ENCODE results near the gene LEMD3.

- no peak for TF ChIP-seq CTCF (IDR thresholded peaks at IDR 0.05; ENCODE audit: borderline replicate concordance, extremely low read depth, low read length, poor library complexity, severe bottlenecking)
- no peak for TF ChIP-seq EZH2 (IDR thresholded peaks at IDR 0.05; ENCODE audit: borderline replicate concordance, low read depth, low read length, severe bottlenecking)
These were observed 18.9 kb downstream of the LEMD3 start for GRCh38 chr12:65188179-65188701.

Measured in DND-41 (cell line).